ENCODE data around the gene BRCC3.

DNA sequence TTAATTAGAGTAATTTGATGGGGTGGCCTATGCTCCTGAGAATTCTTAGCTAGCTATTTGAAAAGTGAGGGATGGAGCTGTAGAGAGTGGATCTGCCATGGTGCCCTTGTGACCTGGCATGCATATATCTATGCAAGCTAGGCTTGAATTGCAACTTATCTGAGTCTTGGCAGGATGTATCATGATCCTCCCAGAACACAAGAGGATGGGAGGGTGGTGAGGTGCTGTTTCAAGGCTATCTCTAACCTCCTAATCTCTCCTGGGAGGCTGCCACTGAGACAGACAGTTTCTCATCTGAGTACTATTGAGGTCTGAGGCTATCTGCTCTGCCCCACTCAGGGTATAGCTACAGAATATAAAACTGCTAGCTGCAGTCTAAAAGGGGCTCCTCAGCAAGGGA, 56.6 kb downstream of the BRCC3 start:
- TF ChIP-seq, protein P1, sequence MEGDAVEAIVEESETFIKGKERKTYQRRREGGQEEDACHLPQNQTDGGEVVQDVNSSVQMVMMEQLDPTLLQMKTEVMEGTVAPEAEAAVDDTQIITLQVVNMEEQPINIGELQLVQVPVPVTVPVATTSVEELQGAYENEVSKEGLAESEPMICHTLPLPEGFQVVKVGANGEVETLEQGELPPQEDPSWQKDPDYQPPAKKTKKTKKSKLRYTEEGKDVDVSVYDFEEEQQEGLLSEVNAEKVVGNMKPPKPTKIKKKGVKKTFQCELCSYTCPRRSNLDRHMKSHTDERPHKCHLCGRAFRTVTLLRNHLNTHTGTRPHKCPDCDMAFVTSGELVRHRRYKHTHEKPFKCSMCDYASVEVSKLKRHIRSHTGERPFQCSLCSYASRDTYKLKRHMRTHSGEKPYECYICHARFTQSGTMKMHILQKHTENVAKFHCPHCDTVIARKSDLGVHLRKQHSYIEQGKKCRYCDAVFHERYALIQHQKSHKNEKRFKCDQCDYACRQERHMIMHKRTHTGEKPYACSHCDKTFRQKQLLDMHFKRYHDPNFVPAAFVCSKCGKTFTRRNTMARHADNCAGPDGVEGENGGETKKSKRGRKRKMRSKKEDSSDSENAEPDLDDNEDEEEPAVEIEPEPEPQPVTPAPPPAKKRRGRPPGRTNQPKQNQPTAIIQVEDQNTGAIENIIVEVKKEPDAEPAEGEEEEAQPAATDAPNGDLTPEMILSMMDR (IDR thresholded peaks at IDR 0.05; ENCODE audit: poor library complexity, severe bottlenecking): no peak
- TF ChIP-seq EP300 (conservative IDR thresholded peaks at IDR 0.05; ENCODE audit: poor library complexity, severe bottlenecking): no peak
- no peak for TF ChIP-seq EZH2 (IDR thresholded peaks at IDR 0.05; ENCODE audit: borderline replicate concordance, insufficient read depth, low read length, poor library complexity, severe bottlenecking)
- TF ChIP-seq, protein P2, sequence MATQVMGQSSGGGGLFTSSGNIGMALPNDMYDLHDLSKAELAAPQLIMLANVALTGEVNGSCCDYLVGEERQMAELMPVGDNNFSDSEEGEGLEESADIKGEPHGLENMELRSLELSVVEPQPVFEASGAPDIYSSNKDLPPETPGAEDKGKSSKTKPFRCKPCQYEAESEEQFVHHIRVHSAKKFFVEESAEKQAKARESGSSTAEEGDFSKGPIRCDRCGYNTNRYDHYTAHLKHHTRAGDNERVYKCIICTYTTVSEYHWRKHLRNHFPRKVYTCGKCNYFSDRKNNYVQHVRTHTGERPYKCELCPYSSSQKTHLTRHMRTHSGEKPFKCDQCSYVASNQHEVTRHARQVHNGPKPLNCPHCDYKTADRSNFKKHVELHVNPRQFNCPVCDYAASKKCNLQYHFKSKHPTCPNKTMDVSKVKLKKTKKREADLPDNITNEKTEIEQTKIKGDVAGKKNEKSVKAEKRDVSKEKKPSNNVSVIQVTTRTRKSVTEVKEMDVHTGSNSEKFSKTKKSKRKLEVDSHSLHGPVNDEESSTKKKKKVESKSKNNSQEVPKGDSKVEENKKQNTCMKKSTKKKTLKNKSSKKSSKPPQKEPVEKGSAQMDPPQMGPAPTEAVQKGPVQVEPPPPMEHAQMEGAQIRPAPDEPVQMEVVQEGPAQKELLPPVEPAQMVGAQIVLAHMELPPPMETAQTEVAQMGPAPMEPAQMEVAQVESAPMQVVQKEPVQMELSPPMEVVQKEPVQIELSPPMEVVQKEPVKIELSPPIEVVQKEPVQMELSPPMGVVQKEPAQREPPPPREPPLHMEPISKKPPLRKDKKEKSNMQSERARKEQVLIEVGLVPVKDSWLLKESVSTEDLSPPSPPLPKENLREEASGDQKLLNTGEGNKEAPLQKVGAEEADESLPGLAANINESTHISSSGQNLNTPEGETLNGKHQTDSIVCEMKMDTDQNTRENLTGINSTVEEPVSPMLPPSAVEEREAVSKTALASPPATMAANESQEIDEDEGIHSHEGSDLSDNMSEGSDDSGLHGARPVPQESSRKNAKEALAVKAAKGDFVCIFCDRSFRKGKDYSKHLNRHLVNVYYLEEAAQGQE (IDR thresholded peaks at IDR 0.05; ENCODE audit: borderline replicate concordance): no peak
- no peak for TF ChIP-seq POLR2AphosphoS5 (IDR thresholded peaks at IDR 0.05)
- TF ChIP-seq TAF1 (IDR thresholded peaks at IDR 0.05; ENCODE audit: low read depth): no peak
- TF ChIP-seq RAD21 (conservative IDR thresholded peaks at IDR 0.05): no peak
- no peak for TF ChIP-seq SMC3 (conservative IDR thresholded peaks at IDR 0.05; ENCODE audit: poor library complexity)
